Ishikawa (cell line): ENCODE results near the gene MTHFD1L.

ENCODE experiments used
- CEBPB ChIP-seq: IDR thresholded peaks from 2 replicates; pipeline ENCODE4 v1.6.1; 2012
- CREB1 ChIP-seq: IDR thresholded peaks from 2 replicates; pipeline ENCODE4 v1.6.1; 2012; ENCODE audit warnings: low read depth
- EGR1 ChIP-seq: IDR thresholded peaks from 2 replicates; pipeline ENCODE4 v1.6.1; 2012
- EP300 ChIP-seq: IDR thresholded peaks from 2 replicates; pipeline ENCODE4 v1.6.1; 2012; ENCODE audit warnings: borderline replicate concordance
- MAX ChIP-seq: IDR thresholded peaks from 2 replicates; pipeline ENCODE4 v1.6.1; 2012
- NFIC ChIP-seq: IDR thresholded peaks from 2 replicates; pipeline ENCODE4 v1.6.1; 2012
- RAD21 ChIP-seq: IDR thresholded peaks from 2 replicates; pipeline ENCODE4 v1.6.1; 2012; ENCODE audit warnings: low read depth
- REST ChIP-seq: IDR thresholded peaks from 2 replicates; pipeline ENCODE4 v1.6.1; 2012; ENCODE audit warnings: low read depth, mild to moderate bottlenecking
- TAF1 ChIP-seq: IDR thresholded peaks from 2 replicates; pipeline ENCODE4 v1.6.1; 2012; ENCODE audit warnings: low read depth, mild to moderate bottlenecking
- USF1 ChIP-seq: IDR thresholded peaks from 2 replicates; pipeline ENCODE4 v1.6.1; 2012

- TF ChIP-seq EGR1 (no peak), CEBPB (no peak), MAX (no peak), USF1 (no peak), RAD21 (no peak), EP300 (no peak), CREB1 (no peak), TAF1 (no peak), NFIC (no peak), REST (no peak)
Observed at GRCh38 chr6:151073701-151074100, 208.2 kb downstream of the MTHFD1L start.
